AG04450 (cell line): ENCODE results near the gene PARP9. TPM values are rescaled to one million over a fixed set of nuclear protein-coding genes. Genes with fewer than 3 reads are reported as not detected.
"Not testable (repeated sequence)": the region's sequence is repeated elsewhere in the genome, so short reads cannot be mapped to it uniquely, and the experiment has no call there.

Experiments used
- CTCF ChIA-PET: fragments of 300-600, 350-600 bp; formaldehyde crosslinking; extraction: SDS; loops from one replicate; lab custom pipeline; 2022; ENCODE audit warnings: antibody characterized with exemption, inconsistent platforms; lab: Charles Lee
- POLR2A ChIA-PET: fragments of 350-600 bp; formaldehyde crosslinking; extraction: SDS; loops from one replicate; lab custom pipeline; 2021; ENCODE audit warnings: antibody characterized with exemption, inconsistent platforms; lab: Yijun Ruan, JAX
- DNase-seq: peaks from one replicate; pipeline ENCODE4 v3.0.0-alpha.2; 2011; ENCODE audit warnings: low read depth, low spot score
- H3K27ac ChIP-seq: one replicate; pipeline ENCODE4 v1.5.1; 2012; ENCODE audit warnings: low read depth, low read length, control low read depth
- H3K27me3 ChIP-seq: one replicate; pipeline ENCODE4 v1.6.0; 2012; ENCODE audit warnings: low read length; ENCODE audit not compliant: control insufficient read depth, insufficient read depth
- H3K4me3 ChIP-seq: 2 replicates; pipeline ENCODE4 v1.5.1; 2011; ENCODE audit warnings: mild to moderate bottlenecking, low read depth, low read length, control low read depth
- H3K9me3 ChIP-seq: 2 replicates; pipeline ENCODE4 v1.5.1; 2012; ENCODE audit warnings: low read length; ENCODE audit not compliant: control insufficient read depth, insufficient read depth
- polyA plus RNA-seq: library from polyadenylated mRNA; depleted of rRNA; stranded (reverse); fragments of >200 nt; gene quantifications from 2 replicates; pipeline ENCODE4 v1.2.3, GENCODE V29; 2011
- TF ChIP-seq, protein P1 (sequence below): IDR thresholded peaks from 2 replicates; pipeline ENCODE4 v1.5.1; 2011; ENCODE audit warnings: low read depth, low read length, control low read depth, inconsistent platforms

The PARP9 gene
- polyA plus RNA-seq, 1 experiment, result 24.4 TPM

DNA sequence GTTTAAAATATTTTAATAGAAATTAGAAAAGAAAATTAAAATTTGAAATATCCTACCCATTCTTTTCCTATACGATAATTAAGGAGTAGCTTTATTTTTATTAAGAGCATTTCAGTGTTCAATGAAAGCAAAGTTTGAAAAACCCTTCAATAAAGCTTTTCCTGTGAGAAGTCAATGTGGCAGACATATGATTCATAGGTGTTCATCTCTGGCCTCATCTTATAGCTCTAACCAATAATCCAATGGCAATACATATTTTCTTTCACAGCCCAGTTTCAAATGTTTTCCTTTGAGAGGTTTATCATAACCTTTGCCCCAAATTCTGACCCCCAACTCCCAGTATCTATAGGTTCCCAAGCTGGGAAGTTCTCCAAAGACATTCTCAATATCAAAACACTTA lies 57.6 kb downstream of the PARP9 start:
- ChIA-PET POLR2A (no interaction called here), CTCF (interaction anchor here (0.7 kb wide), 1 partner anchor 47 kb away, joined by 3 read pairs; no protein-coding TSS in a partner anchor)
- H3K4me3 ChIP-seq, result no peak overlapping the region
- no peaks in the 10 kb centered on the region for H3K9me3 ChIP-seq
- DNase-seq, result no peak
- no peak overlapping the region for H3K27ac ChIP-seq
- TF ChIP-seq, protein P1, sequence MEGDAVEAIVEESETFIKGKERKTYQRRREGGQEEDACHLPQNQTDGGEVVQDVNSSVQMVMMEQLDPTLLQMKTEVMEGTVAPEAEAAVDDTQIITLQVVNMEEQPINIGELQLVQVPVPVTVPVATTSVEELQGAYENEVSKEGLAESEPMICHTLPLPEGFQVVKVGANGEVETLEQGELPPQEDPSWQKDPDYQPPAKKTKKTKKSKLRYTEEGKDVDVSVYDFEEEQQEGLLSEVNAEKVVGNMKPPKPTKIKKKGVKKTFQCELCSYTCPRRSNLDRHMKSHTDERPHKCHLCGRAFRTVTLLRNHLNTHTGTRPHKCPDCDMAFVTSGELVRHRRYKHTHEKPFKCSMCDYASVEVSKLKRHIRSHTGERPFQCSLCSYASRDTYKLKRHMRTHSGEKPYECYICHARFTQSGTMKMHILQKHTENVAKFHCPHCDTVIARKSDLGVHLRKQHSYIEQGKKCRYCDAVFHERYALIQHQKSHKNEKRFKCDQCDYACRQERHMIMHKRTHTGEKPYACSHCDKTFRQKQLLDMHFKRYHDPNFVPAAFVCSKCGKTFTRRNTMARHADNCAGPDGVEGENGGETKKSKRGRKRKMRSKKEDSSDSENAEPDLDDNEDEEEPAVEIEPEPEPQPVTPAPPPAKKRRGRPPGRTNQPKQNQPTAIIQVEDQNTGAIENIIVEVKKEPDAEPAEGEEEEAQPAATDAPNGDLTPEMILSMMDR, result no peak
- no peaks in the 10 kb centered on the region for H3K27me3 ChIP-seq

DNA sequence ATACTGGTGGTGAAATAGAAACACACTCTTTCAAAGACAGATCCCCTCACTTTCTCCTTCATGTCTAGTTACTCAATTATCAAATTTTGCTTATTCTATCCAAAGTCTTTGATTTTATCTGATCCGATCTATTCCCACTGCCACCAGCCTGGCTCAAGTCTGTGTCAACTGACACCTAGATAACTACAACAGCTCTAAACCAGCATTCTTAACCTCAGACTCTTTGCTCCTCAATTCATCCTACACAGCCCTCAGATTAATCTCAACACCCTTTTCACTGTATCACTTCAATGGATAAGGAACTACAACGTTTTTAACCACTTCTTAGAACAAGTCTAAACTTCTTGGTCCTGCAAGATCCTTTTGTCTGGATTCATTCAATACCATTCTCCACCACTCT lies 58.4 kb downstream of the PARP9 start:
- Histone ChIP-seq H3K27me3 (no peaks in the 10 kb centered on the region), H3K27ac (no peak overlapping the region), H3K9me3 (no peaks in the 10 kb centered on the region), H3K4me3 (no peak overlapping the region)
- DNase-seq, result no peak
- ChIA-PET POLR2A (no interaction called here), CTCF (interaction anchor here (0.7 kb wide), 2 partner anchors 39 to 46 kb away, joined by 3 to 6 read pairs; no protein-coding TSS in a partner anchor)
- TF ChIP-seq, protein P1, result no peak

DNA sequence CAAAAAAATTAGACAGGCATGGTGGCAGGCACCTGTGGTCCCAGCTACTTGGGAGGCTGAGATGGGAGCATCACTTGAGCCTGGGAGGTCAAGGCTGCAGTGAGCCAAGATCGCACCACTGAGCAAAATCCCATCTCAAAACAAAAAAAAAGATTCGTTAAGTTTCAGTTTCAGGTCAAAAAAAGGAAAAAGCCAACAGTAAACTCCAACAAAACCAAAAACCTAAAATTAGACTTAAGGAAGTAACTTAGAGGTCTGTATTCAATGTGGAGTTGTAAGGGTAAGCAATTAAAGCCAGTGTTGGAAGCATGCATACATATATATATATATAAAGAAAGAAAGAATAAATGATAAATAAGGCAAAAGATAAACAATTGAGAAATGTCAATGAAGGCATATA lies 61.2 kb downstream of the PARP9 start:
- TF ChIP-seq, protein P1, result no peak
- ChIA-PET POLR2A (no interaction called here), CTCF (no interaction called here)
- H3K9me3 ChIP-seq, result no peaks in the 10 kb centered on the region
- no peak overlapping the region for H3K4me3 ChIP-seq
- no peaks in the 10 kb centered on the region for H3K27me3 ChIP-seq
- H3K27ac ChIP-seq, result no peak overlapping the region
- no peak for DNase-seq

DNA sequence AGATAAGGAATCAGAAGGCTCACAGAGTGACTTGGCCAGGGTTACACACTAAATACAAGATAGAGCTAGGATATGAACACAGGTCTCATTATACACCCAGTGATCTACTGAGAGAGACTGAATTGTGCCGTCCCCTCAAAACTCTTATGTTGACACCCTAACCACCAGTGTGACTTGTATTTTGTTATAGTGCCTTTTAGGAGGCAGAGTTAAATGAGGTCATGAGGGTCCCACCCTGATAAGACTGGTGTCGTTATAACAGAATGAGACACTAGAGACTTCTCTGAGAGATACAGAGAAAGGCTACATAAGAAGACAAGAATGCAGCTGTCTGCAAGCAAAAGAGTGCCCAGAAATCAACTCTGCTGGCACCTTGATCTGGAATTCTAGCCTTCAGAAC lies 62.0 kb downstream of the PARP9 start:
- POLR2A ChIA-PET, result no interaction called here

DNA sequence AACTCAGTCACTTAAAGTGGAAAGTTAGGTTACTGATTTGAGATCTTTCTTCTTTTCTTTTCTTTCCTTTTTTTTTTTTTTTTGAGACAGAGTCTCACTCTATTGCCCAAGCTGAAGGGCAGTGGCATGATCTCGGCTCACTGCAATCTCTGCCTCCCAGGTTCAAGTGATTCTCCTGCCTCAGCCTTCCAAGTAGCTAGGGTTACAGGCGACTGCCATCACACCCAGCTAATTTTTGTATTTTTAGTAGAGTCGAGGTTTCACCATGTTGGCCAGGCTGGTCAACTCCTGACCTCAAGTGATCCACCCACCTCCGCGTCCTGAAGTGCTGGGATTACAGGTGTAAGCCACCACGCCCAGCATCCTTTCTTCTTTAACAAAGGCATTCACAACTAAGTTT lies 63.1 kb downstream of the PARP9 start:
- not testable (repeated sequence) for H3K27me3 ChIP-seq, H3K27ac ChIP-seq, DNase-seq, H3K4me3 ChIP-seq, H3K9me3 ChIP-seq
- POLR2A ChIA-PET, result interaction anchor here (0.7 kb wide), 1 partner anchor 12 kb away, joined by 4 read pairs; no protein-coding TSS in a partner anchor
- CTCF ChIA-PET, result interaction anchor here (0.9 kb wide), 1 partner anchor 12 kb away, joined by 3 read pairs; no protein-coding TSS in a partner anchor

More for the DNA sequence above, 62.0 kb downstream of the PARP9 start:
- Histone ChIP-seq H3K27ac (no peak overlapping the region), H3K9me3 (no peaks in the 10 kb centered on the region), H3K4me3 (no peak overlapping the region), H3K27me3 (no peaks in the 10 kb centered on the region)
- CTCF ChIA-PET, result no interaction called here
- TF ChIP-seq, protein P1, result no peak
- DNase-seq, result no peak

DNA sequence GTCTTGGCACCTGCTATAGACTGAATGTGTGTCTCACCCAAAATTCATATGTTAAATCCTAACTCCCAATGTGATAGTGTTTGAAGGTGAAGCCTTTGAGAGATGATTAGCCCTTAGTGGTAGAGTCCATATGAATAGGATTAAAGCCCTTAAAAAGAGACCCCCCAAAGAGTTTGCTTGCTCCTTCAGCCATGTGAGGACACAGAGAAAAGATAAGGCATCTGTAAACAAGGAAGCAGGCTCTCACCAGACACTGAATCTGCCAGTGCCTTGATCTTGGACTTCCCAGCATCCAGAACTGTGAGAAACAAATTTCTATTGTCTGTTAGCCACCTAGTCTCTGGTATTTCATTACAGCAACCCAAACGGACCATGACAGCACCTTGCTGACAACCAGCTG lies 65.9 kb downstream of the PARP9 start:
- Histone ChIP-seq H3K27ac (no peak overlapping the region), H3K27me3 (no peaks in the 10 kb centered on the region), H3K9me3 (no peaks in the 10 kb centered on the region), H3K4me3 (no peak overlapping the region)
- TF ChIP-seq, protein P1, result no peak
- DNase-seq, result no peak
- CTCF ChIA-PET, result no interaction called here
- POLR2A ChIA-PET, result no interaction called here
